ENCODE results near the gene CACNG4. TPM values are rescaled to one million over a fixed set of nuclear protein-coding genes. Genes with fewer than 3 reads are reported as not detected.

The CACNG4 gene
- total RNA-seq, 4 donors from 2014 or later: 0.44 TPM; not detected in 3

GRCh38 chr17:67019809-67020208 is 55.3 kb downstream of the CACNG4 start:
- TF ChIP-seq EP300 (IDR thresholded peaks at IDR 0.05) (no peak), POLR2A (IDR thresholded peaks at IDR 0.05) (no peak), CTCF (IDR thresholded peaks at IDR 0.05) (no peak)
- Histone ChIP-seq H3K36me3 (no peaks in the 10 kb centered on the region), H3K27ac (no peak overlapping the region), H3K9me3 (no peaks in the 10 kb centered on the region), H3K4me3 (no peak overlapping the region), H3K4me1 (peaks cover 0 to 10% (median 0%) of the 10 kb centered on the region in 4 donors), H3K27me3 (no peaks in the 10 kb centered on the region)
- WGBS, 2 donors: 78 to 85% methylated on average over 8 of the region's 8 CpGs
- no peak for DNase-seq (ENCODE audit: low spot score in 2 of 2)

DNA sequence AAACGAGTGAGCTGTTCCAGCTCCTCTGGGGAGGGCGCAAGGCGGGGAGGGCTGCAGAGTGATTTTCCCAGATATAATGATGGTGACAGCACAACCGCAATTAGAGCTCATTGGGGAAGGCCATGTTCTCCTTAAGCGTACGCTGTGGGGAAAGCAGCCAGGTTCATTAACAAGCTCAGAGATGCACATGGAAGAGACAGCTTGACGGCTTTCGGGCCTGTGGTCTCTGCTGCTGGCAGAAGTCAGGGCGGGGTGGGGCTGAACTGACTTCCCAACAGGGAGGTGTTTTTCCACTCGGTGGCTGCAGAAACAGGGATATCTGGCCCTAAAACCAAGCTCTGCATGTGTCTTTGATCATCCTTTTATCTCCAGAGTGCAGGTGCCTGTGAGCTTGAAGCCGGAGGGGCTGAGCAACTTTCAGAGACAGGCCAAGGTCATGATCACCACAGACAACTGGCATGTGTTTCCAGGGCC is 55.8 kb downstream of the CACNG4 start:
- H3K4me1 ChIP-seq: peaks cover 0 to 10% (median 0%) of the 10 kb centered on the region in 4 donors
- H3K9me3 ChIP-seq: no peaks in the 10 kb centered on the region
- no peaks in the 10 kb centered on the region for H3K36me3 ChIP-seq
- no peak overlapping the region for H3K4me3 ChIP-seq
- no peak overlapping the region for H3K27ac ChIP-seq
- TF ChIP-seq CTCF (IDR thresholded peaks at IDR 0.05) (no peak), EP300 (IDR thresholded peaks at IDR 0.05) (no peak), POLR2A (IDR thresholded peaks at IDR 0.05) (no peak)
- H3K27me3 ChIP-seq: no peaks in the 10 kb centered on the region
- WGBS, 2 donors: 67 to 71% methylated on average over 11 of the region's 11 CpGs
- DNase-seq (ENCODE audit: low spot score in 2 of 2): no peak

DNA sequence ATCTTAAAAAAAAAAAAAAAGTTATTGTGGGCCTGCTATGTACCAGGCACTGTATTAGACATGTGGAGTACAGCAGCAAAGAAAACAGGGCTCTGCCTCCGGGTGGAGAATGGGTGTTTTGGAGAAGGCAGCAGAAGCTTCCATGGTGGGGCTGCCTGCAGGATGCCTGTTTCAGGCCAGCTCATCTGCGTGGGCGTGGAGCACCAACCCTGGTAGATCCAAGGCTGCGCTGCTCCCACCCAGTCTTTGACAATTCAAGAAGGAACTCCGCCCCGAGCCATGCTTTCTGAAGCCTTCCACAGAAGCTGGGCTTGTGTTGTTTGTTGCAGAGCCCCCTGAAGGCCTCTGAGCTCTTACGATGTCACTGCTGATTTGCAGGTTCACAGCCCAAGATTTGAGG is 56.7 kb downstream of the CACNG4 start:
- Histone ChIP-seq H3K9me3 (no peaks in the 10 kb centered on the region), H3K27ac (no peak overlapping the region), H3K27me3 (no peaks in the 10 kb centered on the region), H3K4me3 (no peak overlapping the region), H3K36me3 (no peaks in the 10 kb centered on the region), H3K4me1 (peaks cover 0 to 10% (median 0%) of the 10 kb centered on the region in 4 donors)
- WGBS, 2 donors: 83 to 89% methylated on average over 5 to 7 of the region's 7 CpGs
- DNase-seq (ENCODE audit: low spot score in 2 of 2): no peak
- TF ChIP-seq EP300 (IDR thresholded peaks at IDR 0.05) (no peak), POLR2A (IDR thresholded peaks at IDR 0.05) (no peak), CTCF (IDR thresholded peaks at IDR 0.05) (no peak)

GRCh38 chr17:67021743-67022450 is 57.4 kb downstream of the CACNG4 start:
- Histone ChIP-seq H3K36me3 (no peaks in the 10 kb centered on the region), H3K27me3 (no peaks in the 10 kb centered on the region), H3K4me1 (peaks cover 0 to 10% (median 0%) of the 10 kb centered on the region in 4 donors), H3K4me3 (no peak overlapping the region), H3K9me3 (no peaks in the 10 kb centered on the region), H3K27ac (no peak overlapping the region)
- WGBS, 2 donors: 65 to 73% methylated on average over 16 of the region's 16 CpGs
- no peak for DNase-seq (ENCODE audit: low spot score in 2 of 2)
- TF ChIP-seq EP300 (IDR thresholded peaks at IDR 0.05) (no peak), POLR2A (IDR thresholded peaks at IDR 0.05) (no peak), CTCF (IDR thresholded peaks at IDR 0.05) (no peak)

GRCh38 chr17:67022451-67022810 is 57.9 kb downstream of the CACNG4 start:
- whole genome bisulfite sequencing, 2 donors: 38 to 56% methylated on average over 4 to 12 of the region's 12 CpGs
- TF ChIP-seq EP300 (IDR thresholded peaks at IDR 0.05): no peak
- no peak for TF ChIP-seq CTCF (IDR thresholded peaks at IDR 0.05)
- no peak for TF ChIP-seq POLR2A (IDR thresholded peaks at IDR 0.05)
- no peak overlapping the region for H3K27ac ChIP-seq
- H3K36me3 ChIP-seq: no peaks in the 10 kb centered on the region
- DNase-seq (ENCODE audit: low spot score in 2 of 2): no peak
- no peaks in the 10 kb centered on the region for H3K9me3 ChIP-seq
- peaks cover 0 to 10% (median 0%) of the 10 kb centered on the region in 4 donors for H3K4me1 ChIP-seq
- no peak overlapping the region for H3K4me3 ChIP-seq
- no peaks in the 10 kb centered on the region for H3K27me3 ChIP-seq
